GM13977 (cell line): ENCODE measurements around the gene UVSSA.

Experiments used
- DNase-seq: peaks from one replicate; pipeline ENCODE4 v3.0.0; 2012; ENCODE audit warnings: low spot score
- in situ Hi-C: fragments of 300-500 bp; cut with MboI; formaldehyde crosslinking; loops from one replicate; pipeline ENCODE4 v1.12.0; 2022; ENCODE audit warnings: low sequenced_read_pairs, low pct_unique_long_range_greater_than_20kb, mixed read lengths, inconsistent platforms; ENCODE audit not compliant: unreplicated experiment
- TF ChIP-seq, protein P1 (sequence below): IDR thresholded peaks from 2 replicates; pipeline ENCODE4 v1.5.1; 2012; ENCODE audit warnings: mild to moderate bottlenecking, control low read depth; ENCODE audit not compliant: insufficient read depth; ENCODE audit errors: extremely low read depth, missing control alignments

Gene UVSSA

DNA sequence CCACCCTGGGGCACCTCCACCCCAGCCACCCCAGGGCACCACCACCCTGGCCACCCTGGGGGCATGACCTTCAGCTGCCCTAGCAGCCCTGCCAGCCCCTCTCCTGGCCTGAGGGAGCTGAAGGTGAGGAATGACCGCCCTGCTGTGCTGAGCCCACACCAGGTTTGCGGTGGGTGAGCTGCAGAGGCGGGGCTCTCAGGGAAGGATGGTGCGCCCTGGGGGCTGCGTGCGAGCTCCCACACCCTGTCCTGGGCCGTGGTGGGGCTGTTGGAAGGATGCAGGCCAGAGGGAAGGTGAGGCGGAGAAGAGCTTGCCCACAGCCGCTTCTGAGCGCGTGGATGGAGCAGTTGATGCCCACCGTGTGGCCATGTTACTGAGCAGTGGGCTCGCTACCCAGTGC lies 17.7 kb downstream of the UVSSA start:
- in situ Hi-C loops = no loop called here
- TF ChIP-seq, protein P1, sequence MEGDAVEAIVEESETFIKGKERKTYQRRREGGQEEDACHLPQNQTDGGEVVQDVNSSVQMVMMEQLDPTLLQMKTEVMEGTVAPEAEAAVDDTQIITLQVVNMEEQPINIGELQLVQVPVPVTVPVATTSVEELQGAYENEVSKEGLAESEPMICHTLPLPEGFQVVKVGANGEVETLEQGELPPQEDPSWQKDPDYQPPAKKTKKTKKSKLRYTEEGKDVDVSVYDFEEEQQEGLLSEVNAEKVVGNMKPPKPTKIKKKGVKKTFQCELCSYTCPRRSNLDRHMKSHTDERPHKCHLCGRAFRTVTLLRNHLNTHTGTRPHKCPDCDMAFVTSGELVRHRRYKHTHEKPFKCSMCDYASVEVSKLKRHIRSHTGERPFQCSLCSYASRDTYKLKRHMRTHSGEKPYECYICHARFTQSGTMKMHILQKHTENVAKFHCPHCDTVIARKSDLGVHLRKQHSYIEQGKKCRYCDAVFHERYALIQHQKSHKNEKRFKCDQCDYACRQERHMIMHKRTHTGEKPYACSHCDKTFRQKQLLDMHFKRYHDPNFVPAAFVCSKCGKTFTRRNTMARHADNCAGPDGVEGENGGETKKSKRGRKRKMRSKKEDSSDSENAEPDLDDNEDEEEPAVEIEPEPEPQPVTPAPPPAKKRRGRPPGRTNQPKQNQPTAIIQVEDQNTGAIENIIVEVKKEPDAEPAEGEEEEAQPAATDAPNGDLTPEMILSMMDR = no peak
- DNase-seq = no peak

DNA sequence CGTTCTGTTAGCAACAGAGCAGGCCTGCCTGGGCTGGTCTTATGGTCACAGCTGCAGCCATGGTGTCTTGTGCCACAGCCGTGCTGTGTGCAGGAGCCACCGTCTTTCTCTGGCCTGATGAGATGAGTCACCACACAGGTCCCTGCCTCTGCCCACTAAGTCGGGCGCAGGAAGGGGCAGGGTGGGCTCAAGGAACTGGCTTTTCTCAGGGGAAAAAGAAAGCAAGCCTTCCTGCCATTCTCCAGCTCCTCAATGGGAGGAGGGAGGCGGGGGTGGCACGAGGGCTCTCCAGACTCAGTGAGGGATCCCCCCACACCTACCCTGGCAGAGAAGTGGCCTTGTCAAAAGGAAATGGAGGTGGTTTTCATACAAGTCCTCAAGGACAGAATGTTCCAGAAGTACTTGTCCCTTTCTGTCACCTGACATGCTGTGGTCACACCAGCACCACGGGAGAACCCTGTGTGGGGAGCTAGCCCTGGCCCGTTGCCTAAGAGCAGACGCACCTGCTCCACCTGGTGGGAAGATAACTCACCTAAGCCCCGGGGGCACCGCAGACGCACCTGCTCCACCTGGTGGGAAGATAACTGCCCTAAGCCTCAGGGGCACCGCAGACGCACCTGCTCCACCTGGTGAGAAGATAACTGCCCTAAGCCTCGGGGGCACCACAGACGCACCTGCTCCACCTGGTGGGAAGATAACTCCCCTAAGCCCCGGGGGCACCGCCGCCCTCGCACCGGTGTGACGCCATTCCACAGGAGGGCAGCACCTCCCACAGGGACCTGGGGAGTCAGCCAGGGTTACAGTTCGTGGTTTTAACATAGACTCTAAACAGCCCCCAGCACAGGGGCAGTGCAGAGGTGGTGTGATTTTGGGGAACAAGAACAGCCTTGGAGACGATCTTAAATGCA lies 18.5 kb downstream of the UVSSA start:
- no peak for DNase-seq

DNA sequence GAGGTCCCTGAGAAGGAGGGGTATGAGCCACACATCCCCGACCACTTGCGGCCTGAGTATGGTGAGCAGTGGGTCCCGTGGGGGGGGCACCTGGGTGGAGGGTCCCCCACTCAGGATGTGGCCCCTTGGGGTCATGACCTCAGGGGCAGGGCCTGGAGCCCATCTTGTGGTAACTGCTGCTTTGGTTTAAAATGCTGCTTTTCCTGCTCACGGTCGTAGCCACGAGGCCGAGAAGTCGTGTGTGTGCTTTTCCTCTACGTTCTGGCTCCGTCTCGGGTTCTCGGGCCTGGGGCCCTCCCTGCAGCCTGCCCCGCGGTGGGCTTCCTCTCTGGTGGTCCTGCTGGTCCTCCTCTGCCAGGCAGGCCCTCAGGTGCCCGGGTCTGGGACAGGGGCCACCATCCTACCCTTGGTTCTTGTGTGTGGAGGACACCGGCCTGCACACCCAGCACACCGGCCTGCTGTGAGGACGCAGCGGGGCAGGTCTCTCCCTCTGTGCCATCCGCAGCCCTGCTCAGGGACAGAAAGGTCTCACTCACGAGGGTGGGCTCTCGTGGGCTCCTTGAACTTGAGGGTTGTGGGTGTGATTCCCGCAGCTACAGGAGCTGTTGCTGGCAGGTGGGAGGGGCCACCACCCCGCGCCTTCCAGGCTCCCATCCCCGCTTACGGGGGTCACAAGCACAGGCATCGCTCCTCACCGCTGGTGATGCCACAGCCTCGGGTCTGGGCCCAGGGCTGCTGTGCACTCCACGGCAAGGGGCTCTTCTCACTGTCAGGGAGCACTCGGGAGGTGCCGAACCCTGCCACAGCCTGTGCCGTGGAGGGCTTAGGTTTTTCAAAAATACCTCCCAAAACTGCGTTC lies 19.6 kb downstream of the UVSSA start:
- TF ChIP-seq, protein P1 = no peak
- in situ Hi-C loops = no loop called here
- DNase-seq = no peak

More for the DNA sequence above, 18.5 kb downstream of the UVSSA start:
- in situ Hi-C loops = no loop called here
- TF ChIP-seq, protein P1 = no peak

DNA sequence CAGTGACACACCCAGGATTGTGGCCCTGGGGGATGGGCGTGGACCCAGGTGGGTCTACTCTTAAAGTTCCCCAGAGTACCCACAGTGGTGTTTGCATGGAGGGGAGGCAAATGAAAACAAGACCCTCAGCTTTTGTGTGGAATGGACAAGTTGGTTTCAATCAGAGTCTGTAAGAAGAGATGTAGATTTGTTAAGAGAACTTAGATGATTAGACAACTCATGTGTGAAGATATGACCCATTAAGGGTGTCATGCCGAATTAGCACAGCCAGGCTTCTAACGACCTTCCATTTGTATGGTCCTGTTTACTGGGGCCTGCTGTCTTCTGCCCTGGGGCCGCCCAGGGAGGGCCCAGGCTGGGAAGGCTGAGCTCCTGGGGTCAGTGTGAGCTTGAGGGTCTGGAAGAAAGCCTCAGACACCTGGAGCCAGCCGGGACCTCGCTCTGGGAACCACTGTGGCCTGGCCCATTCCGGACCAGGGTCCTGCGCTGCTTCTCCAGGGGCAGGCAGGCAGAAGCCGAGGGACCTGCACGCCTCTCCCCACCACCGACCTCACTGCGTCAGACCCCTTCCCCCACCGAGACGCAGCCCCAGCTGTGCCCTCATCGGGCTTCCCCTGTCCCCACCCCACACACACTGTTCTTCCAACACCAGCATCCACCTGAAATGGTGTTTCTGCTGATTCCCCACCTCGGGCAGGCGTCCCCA lies 20.4 kb downstream of the UVSSA start:
- DNase-seq = no peak
- TF ChIP-seq, protein P1 = no peak
- in situ Hi-C loops = no loop called here

DNA sequence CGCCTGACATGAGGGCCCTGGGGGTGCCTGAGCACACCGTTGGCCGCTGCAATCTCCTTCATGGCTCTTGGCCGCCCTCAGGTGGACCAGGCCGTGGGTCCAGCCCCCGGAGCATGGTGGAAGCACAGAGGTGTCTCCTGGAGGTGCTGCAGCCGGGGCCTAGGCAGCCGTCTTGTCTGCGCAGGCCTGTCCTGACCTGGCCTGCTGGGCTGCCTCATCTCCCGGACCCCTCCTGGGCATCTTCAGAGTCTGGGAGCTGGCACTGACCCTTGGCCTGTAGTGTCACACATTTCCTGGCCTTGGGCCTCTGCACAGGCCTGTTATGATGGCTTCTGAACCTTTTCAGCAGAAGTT lies 20.9 kb downstream of the UVSSA start:
- TF ChIP-seq, protein P1 = no peak
- in situ Hi-C loops = no loop called here
- no peak for DNase-seq

DNA sequence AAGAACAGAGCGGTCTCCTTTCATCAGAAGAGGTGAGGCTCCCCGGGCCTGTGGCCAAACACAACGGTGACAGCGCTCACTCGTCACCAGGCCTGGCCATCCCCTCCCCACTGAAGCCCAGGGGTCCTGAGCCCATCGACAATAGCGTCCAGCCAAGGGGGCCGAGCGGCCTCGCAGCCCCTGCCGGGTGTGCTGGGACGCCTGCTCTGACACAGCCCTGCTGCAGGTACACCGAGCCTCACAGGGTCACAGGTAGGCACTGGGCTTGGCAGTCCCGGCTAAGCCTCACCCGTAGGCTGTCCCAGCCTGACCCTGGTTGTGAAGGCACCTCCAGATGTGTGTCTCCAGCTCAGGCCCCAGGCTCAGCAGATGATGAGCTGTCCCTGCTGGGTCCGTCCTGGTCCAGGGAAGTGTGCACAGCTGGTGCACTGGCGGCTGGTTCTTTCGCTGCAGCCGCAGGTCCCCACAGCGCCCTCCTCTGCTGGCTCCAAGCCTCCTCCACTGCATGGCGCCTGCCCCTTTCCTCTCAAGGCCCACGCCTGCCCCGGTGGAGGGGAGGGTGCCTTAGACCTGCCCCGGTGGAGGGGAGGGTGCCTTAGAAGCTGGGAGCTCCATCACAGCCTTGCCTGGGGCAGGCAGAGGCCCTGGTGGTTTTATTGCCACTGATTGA lies 21.5 kb downstream of the UVSSA start:
- TF ChIP-seq, protein P1 = no peak
- in situ Hi-C loops = no loop called here
- DNase-seq = no peak
